HT1080 (cell line): ENCODE measurements around the gene HSD11B1. TPM values are rescaled to one million over a fixed set of nuclear protein-coding genes. Genes with fewer than 3 reads are reported as not detected.

ENCODE experiments used
- DNase-seq: peaks from one replicate; pipeline ENCODE4 v3.0.0-alpha.2; 2015; ENCODE audit warnings: low read depth
- total RNA-seq: library from RNA; depleted of rRNA; stranded (reverse); fragments of >200 nt; shearing (Covaris generic); gene quantifications from 2 replicates; pipeline ENCODE4 v1.2.3, GENCODE V29; 2014; rRNA removed

Gene HSD11B1
- total RNA-seq, 1 experiment from 2014 or later: 45.9 TPM

- no peak for DNase-seq
Measured at GRCh38 chr1:209780268-209780667, 75.6 kb downstream of the HSD11B1 start.

- no peak for DNase-seq
Measured at GRCh38 chr1:209783386-209783785, 78.7 kb downstream of the HSD11B1 start.

Other genes starting within 250 kb of the HSD11B1 start
- gene CAMK1G, start 121.1 kb upstream of the HSD11B1 start, total RNA-seq: not detected in 2 replicates
- 387 and 423 TPM in 2 replicates for gene LAMB3, start 52.4 kb upstream of the HSD11B1 start, total RNA-seq
- gene G0S2, start 29.4 kb upstream of the HSD11B1 start, total RNA-seq: not detected in 2 replicates
- not detected in 2 replicates for gene TRAF3IP3, start 51.2 kb downstream of the HSD11B1 start, total RNA-seq
- gene C1orf74, start 79.7 kb downstream of the HSD11B1 start, total RNA-seq: 3.9 and 4.5 TPM in 2 replicates
- 0.05 TPM in 1 of 2 replicates, not detected in the other for gene IRF6, start 101.3 kb downstream of the HSD11B1 start, total RNA-seq
- gene UTP25, start 123.1 kb downstream of the HSD11B1 start, total RNA-seq: 12.4 and 12.5 TPM in 2 replicates
- 5.9 and 8.3 TPM in 2 replicates for gene SYT14, start 233.4 kb downstream of the HSD11B1 start, total RNA-seq